ENCODE measurements around the gene ACY1. TPM values are rescaled to one million over a fixed set of nuclear protein-coding genes. Genes with fewer than 3 reads are reported as not detected.

Gene ACY1
- total and polyA plus RNA-seq, 10 of the 15 experiments (the other 5 are each of a cell fraction or from before 2014, with no cell fraction given): 18.5 to 42.2 (median 27.8) TPM

DNA sequence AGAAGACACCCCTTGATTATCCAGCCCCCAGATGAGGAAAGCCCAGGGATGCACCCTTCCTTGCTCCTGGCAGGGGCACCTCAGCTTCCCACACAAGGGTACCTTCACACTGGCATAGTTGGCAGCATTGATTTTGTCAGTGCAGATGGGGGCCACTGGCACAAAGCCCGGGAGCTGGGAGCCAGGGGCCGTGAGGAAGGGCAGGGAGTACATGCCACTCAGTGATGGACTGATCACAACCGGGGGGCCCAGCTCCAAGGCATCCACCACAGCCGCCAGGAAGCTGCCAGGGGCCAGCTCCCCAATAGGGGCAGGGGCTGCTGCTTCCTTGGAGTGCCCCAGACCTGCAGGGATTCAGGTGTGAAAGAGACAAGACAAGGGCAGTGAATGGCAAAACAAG, 13.5 kb upstream of the ACY1 start:
- no peaks in the 10 kb centered on the region for H3K9me3 ChIP-seq (replicated peaks; ENCODE audit: control insufficient read depth, insufficient read depth, low read length)
- no peak overlapping the region for H3K4me3 ChIP-seq
- peaks cover 5% of the 10 kb centered on the region; the same call in 1 of the 2 replicates for H3K79me2 ChIP-seq (ENCODE audit: control insufficient read depth, insufficient read depth, low read length)
- FAIRE-seq: no peak
- intact Hi-C loops (cut with micrococcal nuclease; ENCODE audit: unreplicated experiment): no loop called here
- ChIA-PET CTCF (interaction anchor here (0.7 to 1.8 kb wide), 5 partner anchors 12 to 152 kb away, joined by 3 to 7 read pairs (median 4); partner anchors contain the start of gene PARP3), SMC1A (ENCODE audit: uncharacterized antibody, unreplicated experiment) (interaction anchor here (1.4 kb wide), 1 partner anchor 27 kb away, joined by 5 read pairs; the partner anchor contains the start of gene PARP3), RAD21 (ENCODE audit: unreplicated experiment) (interaction anchor here (2.1 kb wide), 1 partner anchor 27 kb away, joined by 10 read pairs; the partner anchor contains the start of gene PARP3), POLR2A (no interaction called here)
- no peak overlapping the region for H3K27ac ChIP-seq (ENCODE audit: control insufficient read depth, insufficient read depth)
- H3K9ac ChIP-seq (ENCODE audit: control insufficient read depth, insufficient read depth, low read length): no peak overlapping the region
- H3K4me2 ChIP-seq (ENCODE audit: control insufficient read depth, insufficient read depth): no peak overlapping the region
- no peaks in the 10 kb centered on the region for H4K20me1 ChIP-seq (ENCODE audit: control insufficient read depth, insufficient read depth)
- H2AFZ ChIP-seq (ENCODE audit: control insufficient read depth, low read depth, low read length): no peak overlapping the region
- no peaks in the 10 kb centered on the region for H3K36me3 ChIP-seq (ENCODE audit: control insufficient read depth in 2 of 2, insufficient read depth in 2 of 2, low read length in 1 of 2)
- no peak for ATAC-seq
- H3K4me1 ChIP-seq (ENCODE audit: control insufficient read depth, insufficient read depth, low read length): peaks cover 14% of the 10 kb centered on the region
- no TSS peak for BruUV-seq (replicated peaks)
- in situ Hi-C loops (cut with MboI): no loop called here
- 83% methylated on average over 4 of the region's 4 CpGs for WGBS (ENCODE audit: insufficient coverage, insufficient replicate concordance, low lambda C conversion rate, missing lambda C conversion rate)
- TF ChIP-seq BACH1 (IDR thresholded peaks at IDR 0.05; ENCODE audit: borderline replicate concordance) (no peak), STAT1 (conservative IDR thresholded peaks at IDR 0.05) (no peak), DPF2 (IDR thresholded peaks at IDR 0.05) (no peak)
- TF ChIP-seq, protein P1, sequence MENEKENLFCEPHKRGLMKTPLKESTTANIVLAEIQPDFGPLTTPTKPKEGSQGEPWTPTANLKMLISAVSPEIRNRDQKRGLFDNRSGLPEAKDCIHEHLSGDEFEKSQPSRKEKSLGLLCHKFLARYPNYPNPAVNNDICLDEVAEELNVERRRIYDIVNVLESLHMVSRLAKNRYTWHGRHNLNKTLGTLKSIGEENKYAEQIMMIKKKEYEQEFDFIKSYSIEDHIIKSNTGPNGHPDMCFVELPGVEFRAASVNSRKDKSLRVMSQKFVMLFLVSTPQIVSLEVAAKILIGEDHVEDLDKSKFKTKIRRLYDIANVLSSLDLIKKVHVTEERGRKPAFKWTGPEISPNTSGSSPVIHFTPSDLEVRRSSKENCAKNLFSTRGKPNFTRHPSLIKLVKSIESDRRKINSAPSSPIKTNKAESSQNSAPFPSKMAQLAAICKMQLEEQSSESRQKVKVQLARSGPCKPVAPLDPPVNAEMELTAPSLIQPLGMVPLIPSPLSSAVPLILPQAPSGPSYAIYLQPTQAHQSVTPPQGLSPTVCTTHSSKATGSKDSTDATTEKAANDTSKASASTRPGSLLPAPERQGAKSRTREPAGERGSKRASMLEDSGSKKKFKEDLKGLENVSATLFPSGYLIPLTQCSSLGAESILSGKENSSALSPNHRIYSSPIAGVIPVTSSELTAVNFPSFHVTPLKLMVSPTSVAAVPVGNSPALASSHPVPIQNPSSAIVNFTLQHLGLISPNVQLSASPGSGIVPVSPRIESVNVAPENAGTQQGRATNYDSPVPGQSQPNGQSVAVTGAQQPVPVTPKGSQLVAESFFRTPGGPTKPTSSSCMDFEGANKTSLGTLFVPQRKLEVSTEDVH (IDR thresholded peaks at IDR 0.05; ENCODE audit: low read depth, partially characterized antibody): no peak
- no peaks in the 10 kb centered on the region for H3K27me3 ChIP-seq (replicated peaks in 1 of 2; ENCODE audit: control insufficient read depth in 2 of 2, insufficient read depth in 2 of 2, low read length in 1 of 2)
- no peak for DNase-seq (ENCODE audit: low read depth, low spot score)

All from GM12878 (cell line).